Testis (tissue), 2 donors: ENCODE measurements around the gene EHF.

ENCODE experiments used
- POLR2A ChIP-seq: fragments of 450-650 bp; IDR thresholded peaks from one replicate; pipeline ENCODE4 v1.6.1; 2017; ENCODE audit warnings: antibody characterized with exemption, mild to moderate bottlenecking, moderate library complexity
- TF ChIP-seq, protein P1 (sequence below), 3 experiments: fragments of 450-650 bp in 2 of 3; fragments of 200-600 bp in 1 of 3; sonication (generic) in 1 of 3; IDR thresholded peaks; one replicate each; pipeline ENCODE4 v1.5.1; 2016 to 2019; ENCODE audit warnings: antibody characterized with exemption in 3 of 3, mild to moderate bottlenecking in 2 of 3, moderate library complexity in 1 of 3

DNA sequence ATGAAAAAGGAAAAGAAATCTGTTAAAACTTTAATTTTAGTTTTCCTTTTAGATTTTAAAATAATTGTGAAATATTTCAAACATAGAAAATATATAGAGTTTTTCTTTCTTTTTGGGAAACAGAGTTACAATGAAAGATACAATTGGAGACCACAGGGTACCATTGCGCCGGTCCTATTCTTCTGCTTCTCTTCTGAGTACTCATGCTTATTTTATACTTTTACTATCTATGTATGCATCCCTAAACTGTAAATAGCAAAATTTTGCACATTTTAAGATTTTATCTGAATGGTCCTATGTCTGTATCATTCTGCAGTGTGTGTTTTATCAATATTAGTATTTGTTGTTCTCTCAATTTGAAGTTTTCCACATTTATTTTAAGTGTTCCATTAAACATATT lies 65.0 kb downstream of the EHF start:
- TF ChIP-seq, protein P1, sequence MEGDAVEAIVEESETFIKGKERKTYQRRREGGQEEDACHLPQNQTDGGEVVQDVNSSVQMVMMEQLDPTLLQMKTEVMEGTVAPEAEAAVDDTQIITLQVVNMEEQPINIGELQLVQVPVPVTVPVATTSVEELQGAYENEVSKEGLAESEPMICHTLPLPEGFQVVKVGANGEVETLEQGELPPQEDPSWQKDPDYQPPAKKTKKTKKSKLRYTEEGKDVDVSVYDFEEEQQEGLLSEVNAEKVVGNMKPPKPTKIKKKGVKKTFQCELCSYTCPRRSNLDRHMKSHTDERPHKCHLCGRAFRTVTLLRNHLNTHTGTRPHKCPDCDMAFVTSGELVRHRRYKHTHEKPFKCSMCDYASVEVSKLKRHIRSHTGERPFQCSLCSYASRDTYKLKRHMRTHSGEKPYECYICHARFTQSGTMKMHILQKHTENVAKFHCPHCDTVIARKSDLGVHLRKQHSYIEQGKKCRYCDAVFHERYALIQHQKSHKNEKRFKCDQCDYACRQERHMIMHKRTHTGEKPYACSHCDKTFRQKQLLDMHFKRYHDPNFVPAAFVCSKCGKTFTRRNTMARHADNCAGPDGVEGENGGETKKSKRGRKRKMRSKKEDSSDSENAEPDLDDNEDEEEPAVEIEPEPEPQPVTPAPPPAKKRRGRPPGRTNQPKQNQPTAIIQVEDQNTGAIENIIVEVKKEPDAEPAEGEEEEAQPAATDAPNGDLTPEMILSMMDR (IDR thresholded peaks at IDR 0.05), result no peak
- no peak for TF ChIP-seq POLR2A
